GM12872 (cell line): Measurements from ENCODE around the gene MAPK8IP2.

Source experiments
- CTCF ChIP-seq: IDR thresholded peaks from 3 replicates; pipeline ENCODE4 v1.5.1; 2011; ENCODE audit warnings: low read depth, mild to moderate bottlenecking, low read length, moderate library complexity; ENCODE audit not compliant: insufficient read depth

Gene MAPK8IP2

DNA sequence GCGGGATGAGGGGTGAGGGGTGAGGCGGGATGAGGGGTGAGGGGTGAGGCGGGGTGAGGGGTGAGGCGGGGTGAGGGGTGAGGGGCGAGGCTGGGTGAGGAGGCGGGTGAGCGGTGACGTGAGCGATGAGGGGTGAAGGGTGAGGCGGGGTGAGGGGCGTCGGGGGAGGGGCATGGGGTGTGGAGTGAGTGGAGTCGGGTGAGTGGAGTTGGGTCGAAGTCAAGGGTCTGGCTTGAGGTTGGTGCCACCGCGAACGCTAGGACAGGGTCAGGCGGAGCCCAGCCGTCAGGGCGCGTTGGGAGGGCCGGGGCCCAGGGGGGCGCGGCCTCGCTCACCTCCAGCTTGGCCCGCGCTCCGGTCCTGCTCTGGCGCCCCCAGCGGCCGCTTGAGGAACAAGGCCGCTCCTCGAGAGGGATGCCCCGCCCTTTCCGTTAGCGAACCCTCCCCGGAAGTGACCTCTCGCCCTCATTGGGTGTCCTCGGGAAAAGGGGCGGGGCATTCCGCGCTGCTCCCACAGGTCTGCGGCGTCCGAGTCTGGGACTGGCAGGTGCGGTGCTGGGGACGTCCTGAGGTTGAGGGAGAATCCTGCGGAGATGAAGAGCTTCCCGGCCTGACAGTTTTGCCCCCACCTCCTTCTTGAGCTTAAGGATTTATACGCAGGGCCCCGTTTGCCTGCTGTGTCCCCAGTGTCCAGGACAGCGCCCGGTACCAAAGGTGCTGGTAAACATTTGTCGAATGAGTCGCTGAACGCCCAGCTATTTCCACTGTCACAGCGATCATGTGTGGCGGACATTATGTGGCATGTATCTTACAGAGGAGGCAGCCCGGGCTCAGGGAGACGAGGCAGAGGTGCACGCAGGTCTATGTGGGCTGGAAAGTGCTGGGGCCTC is 37.8 kb upstream of the MAPK8IP2 start, which contains the start of gene SYCE3:
TSS of gene SYCE3 (minus strand) at position 397 of the 890 bp plus-strand sequence. CDS start 6,514 bp downstream, outside the sequence.
- TF ChIP-seq CTCF, result peak; percentile 89

- TF ChIP-seq CTCF, result no peak
Observed at GRCh38 chr22:50563413-50564160, 37.0 kb upstream of the MAPK8IP2 start.

- TF ChIP-seq CTCF, result no peak
Observed at GRCh38 chr22:50564289-50564688, 36.3 kb upstream of the MAPK8IP2 start.

GRCh38 chr22:50567721-50568252 is 32.8 kb upstream of the MAPK8IP2 start:
- no peak for TF ChIP-seq CTCF

- no peak for TF ChIP-seq CTCF
Observed at GRCh38 chr22:50568626-50569025, 32.0 kb upstream of the MAPK8IP2 start.

GRCh38 chr22:50569041-50569459 is 31.5 kb upstream of the MAPK8IP2 start:
- no peak for TF ChIP-seq CTCF

GRCh38 chr22:50569896-50570535 is 30.6 kb upstream of the MAPK8IP2 start:
- TF ChIP-seq CTCF, result no peak
